ENCODE data around the gene XPR1. TPM values are rescaled to one million over a fixed set of nuclear protein-coding genes. Genes with fewer than 3 reads are reported as not detected.
A peak's percentile ranks its signal among the peaks of the same experiment; 100 is the strongest.
"Not testable (repeated sequence)": the region's sequence is repeated elsewhere in the genome, so short reads cannot be mapped to it uniquely, and the experiment has no call there.

XPR1 gene
- total and polyA plus RNA-seq, 9 donors = 6.5 to 12.4 (median 9.1) TPM

DNA sequence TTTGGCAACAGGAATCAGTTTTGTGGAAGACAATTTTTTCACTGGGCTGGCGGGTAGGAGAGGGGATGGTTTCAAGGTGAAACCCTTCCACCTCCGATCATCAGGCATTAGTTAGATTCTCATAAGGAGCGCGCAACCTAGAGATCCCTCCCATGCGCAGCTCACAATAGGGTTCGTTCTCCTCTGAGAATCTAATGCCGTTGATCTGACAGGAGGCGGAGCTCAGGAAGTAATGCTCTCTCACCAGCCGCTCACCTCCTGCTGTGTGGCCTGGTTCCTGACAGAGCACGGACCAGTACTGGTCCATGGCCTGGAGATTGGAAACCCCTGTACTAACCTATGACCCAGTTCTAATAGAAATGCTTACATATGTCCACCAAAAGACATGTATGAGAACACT lies 184.3 kb downstream of the XPR1 start:
- Histone ChIP-seq H3K4me1 (ENCODE audit: control insufficient read depth, insufficient read depth, low read length) (no peaks in the 10 kb centered on the region), H3K36me3 (ENCODE audit: control insufficient read depth, insufficient read depth, low read length) (no peaks in the 10 kb centered on the region), H3K27ac (ENCODE audit: low read length) (no peak overlapping the region), H3K9me3 (replicated peaks; ENCODE audit: control insufficient read depth, low read depth, low read length) (no peaks in the 10 kb centered on the region), H3K4me3 (ENCODE audit: low read length) (no peak overlapping the region), H3K27me3 (ENCODE audit: control insufficient read depth, insufficient read depth, low read length) (no peaks in the 10 kb centered on the region)
- no peak for DNase-seq
- 80% methylated on average over 7 of the region's 10 CpGs for WGBS (ENCODE audit: insufficient coverage)

DNA sequence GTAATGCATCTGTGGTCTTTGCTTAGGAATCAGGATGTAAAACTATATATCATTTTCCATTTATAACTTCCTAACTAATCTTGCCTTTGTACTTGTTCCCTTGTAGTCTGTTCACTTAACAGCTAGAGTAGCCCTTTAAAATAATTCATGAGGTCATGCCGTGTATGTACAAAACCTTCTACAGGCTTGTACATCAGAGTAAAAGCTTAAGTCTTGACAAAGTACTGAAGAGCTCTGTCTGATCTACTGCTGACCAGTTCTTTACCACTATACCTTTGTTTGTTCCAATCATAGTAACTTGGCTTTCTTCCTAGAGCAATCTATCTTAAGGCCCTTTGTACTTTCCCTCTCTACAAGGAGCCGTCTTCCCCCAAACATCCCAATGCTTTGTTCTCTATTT lies 190.1 kb downstream of the XPR1 start:
- Histone ChIP-seq H3K27me3 (ENCODE audit: control insufficient read depth, insufficient read depth, low read length) (no peaks in the 10 kb centered on the region), H3K4me1 (ENCODE audit: control insufficient read depth, insufficient read depth, low read length) (no peaks in the 10 kb centered on the region), H3K27ac (ENCODE audit: low read length) (no peak overlapping the region), H3K9me3 (replicated peaks; ENCODE audit: control insufficient read depth, low read depth, low read length) (no peaks in the 10 kb centered on the region), H3K4me3 (ENCODE audit: low read length) (no peak overlapping the region), H3K36me3 (ENCODE audit: control insufficient read depth, insufficient read depth, low read length) (no peaks in the 10 kb centered on the region)
- 83% methylated on average over 2 of the region's 2 CpGs for WGBS (ENCODE audit: insufficient coverage)
- no peak for DNase-seq

DNA sequence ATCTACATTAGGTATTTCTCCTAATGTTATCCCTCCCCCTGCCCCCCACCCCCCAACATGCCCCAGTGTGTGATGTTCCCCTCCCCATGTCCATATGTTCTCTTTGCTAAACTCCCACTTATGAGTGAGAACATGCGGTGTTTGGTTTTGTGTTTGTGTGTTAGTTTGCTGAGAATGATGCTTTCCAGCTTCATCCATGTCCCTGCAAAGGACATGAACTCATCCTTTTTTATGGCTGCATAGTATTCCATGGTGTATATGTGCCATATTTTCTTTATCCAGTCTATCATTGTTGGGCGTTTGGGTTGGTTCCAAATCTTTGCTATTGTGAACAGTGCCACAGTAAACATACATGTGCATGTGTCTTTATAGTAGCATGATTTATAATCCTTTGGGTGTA lies 199.7 kb downstream of the XPR1 start:
- H3K4me1 ChIP-seq (ENCODE audit: control insufficient read depth, insufficient read depth, low read length) = not testable (repeated sequence)
- WGBS (ENCODE audit: insufficient coverage) = no CpG with 5 or more reads among the region's 2 CpGs

DNA sequence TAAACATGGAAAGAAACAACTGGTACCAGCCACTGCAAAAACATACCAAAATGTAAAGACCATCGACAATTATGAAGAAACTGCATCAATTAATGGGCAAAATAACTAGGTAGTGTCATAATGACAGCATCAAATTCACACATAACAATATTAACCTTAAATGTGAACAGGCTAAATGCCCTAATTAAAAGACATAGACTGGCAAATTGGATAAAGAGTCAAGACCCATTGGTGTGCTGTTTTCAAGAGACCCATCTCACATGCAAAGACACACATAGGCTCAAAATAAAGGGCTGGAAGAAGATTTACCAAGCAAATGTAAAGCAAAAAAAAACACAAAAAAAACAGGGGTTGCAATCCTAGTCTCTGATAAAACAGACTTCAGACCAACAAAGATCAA lies 201.4 kb downstream of the XPR1 start:
- not testable (repeated sequence) for H3K4me1 ChIP-seq (ENCODE audit: control insufficient read depth, insufficient read depth, low read length); H3K9me3 ChIP-seq (replicated peaks; ENCODE audit: control insufficient read depth, low read depth, low read length); DNase-seq; H3K36me3 ChIP-seq (ENCODE audit: control insufficient read depth, insufficient read depth, low read length); H3K27me3 ChIP-seq (ENCODE audit: control insufficient read depth, insufficient read depth, low read length); H3K4me3 ChIP-seq (ENCODE audit: low read length); H3K27ac ChIP-seq (ENCODE audit: low read length)
- WGBS (ENCODE audit: insufficient coverage) = no CpG with 5 or more reads among the region's 1 CpG

More for the DNA sequence above, 199.7 kb downstream of the XPR1 start:
- not testable (repeated sequence) for H3K36me3 ChIP-seq (ENCODE audit: control insufficient read depth, insufficient read depth, low read length); H3K27ac ChIP-seq (ENCODE audit: low read length); H3K9me3 ChIP-seq (replicated peaks; ENCODE audit: control insufficient read depth, low read depth, low read length); H3K27me3 ChIP-seq (ENCODE audit: control insufficient read depth, insufficient read depth, low read length); DNase-seq; H3K4me3 ChIP-seq (ENCODE audit: low read length)

DNA sequence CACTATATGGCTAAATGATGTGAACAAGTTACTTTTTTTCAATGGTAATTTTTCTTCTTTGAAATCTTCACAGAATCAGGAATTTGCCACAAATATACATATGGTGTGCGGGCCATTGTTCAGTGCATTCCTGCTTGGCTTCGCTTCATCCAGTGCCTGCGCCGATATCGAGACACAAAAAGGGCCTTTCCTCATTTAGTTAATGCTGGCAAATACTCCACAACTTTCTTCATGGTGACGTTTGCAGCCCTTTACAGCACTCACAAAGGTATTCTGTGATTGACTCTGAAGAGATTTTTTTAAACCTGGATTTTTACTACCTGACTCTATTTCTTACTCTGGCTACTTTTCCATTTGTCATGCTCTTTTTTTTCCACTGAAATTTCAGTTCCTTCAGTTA lies 204.6 kb downstream of the XPR1 start:
- H3K4me3 ChIP-seq (ENCODE audit: low read length) = no peak overlapping the region
- H3K27me3 ChIP-seq (ENCODE audit: control insufficient read depth, insufficient read depth, low read length) = no peaks in the 10 kb centered on the region
- H3K9me3 ChIP-seq (replicated peaks; ENCODE audit: control insufficient read depth, low read depth, low read length) = peaks cover 6% of the 10 kb centered on the region
- WGBS (ENCODE audit: insufficient coverage) = 97% methylated on average over 5 of the region's 6 CpGs
- no peak for DNase-seq
- no peaks in the 10 kb centered on the region for H3K4me1 ChIP-seq (ENCODE audit: control insufficient read depth, insufficient read depth, low read length)
- no peaks in the 10 kb centered on the region for H3K36me3 ChIP-seq (ENCODE audit: control insufficient read depth, insufficient read depth, low read length)
- no peak overlapping the region for H3K27ac ChIP-seq (ENCODE audit: low read length)

DNA sequence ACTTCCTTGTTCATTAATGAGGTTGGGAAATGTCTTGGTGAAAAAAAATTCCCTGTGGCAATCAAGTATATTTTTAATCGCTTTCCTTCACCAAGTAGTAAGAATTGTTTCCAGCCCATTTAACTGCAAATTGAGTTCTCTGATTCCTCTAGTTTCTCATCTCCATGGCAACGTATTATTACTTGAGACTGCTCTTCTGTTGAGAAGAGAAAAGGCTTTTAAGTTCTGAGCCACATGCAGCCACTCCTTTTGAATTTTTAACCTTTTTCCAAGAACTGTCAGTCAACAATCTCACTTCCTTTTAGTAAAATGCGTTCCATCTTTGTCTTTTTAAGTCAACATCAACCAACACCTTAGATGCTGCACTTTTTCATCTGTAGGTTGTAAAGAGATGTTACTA lies 205.2 kb downstream of the XPR1 start:
- H3K4me3 ChIP-seq (ENCODE audit: low read length) = no peak overlapping the region
- WGBS (ENCODE audit: insufficient coverage) = no CpG with 5 or more reads among the region's 3 CpGs
- no peak overlapping the region for H3K27ac ChIP-seq (ENCODE audit: low read length)
- DNase-seq = no peak
- peaks cover 6% of the 10 kb centered on the region for H3K9me3 ChIP-seq (replicated peaks; ENCODE audit: control insufficient read depth, low read depth, low read length)
- H3K36me3 ChIP-seq (ENCODE audit: control insufficient read depth, insufficient read depth, low read length) = no peaks in the 10 kb centered on the region
- H3K27me3 ChIP-seq (ENCODE audit: control insufficient read depth, insufficient read depth, low read length) = no peaks in the 10 kb centered on the region
- no peaks in the 10 kb centered on the region for H3K4me1 ChIP-seq (ENCODE audit: control insufficient read depth, insufficient read depth, low read length)

DNA sequence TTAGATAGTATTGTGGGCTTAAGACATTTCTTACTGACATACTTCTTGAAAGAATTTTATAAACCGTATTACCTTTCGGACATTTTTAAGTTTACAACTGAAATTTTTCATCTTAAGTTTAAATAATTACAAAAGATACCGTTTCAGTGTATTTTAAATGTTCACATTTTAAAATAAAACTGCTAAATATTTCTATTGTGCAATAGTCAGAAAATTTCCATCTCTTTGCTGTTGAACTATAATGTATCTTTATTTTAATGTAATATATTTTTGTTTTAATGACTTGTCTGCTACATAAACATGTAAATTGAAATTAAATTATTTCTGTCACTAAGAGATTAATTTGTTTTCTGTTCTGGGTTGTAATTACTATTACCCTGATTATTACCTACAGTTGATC lies 206.7 kb downstream of the XPR1 start:
- Histone ChIP-seq H3K4me3 (ENCODE audit: low read length) (no peak overlapping the region), H3K27ac (ENCODE audit: low read length) (no peak overlapping the region), H3K36me3 (ENCODE audit: control insufficient read depth, insufficient read depth, low read length) (no peaks in the 10 kb centered on the region), H3K9me3 (replicated peaks; ENCODE audit: control insufficient read depth, low read depth, low read length) (no peaks in the 10 kb centered on the region), H3K4me1 (ENCODE audit: control insufficient read depth, insufficient read depth, low read length) (no peaks in the 10 kb centered on the region), H3K27me3 (ENCODE audit: control insufficient read depth, insufficient read depth, low read length) (no peaks in the 10 kb centered on the region)
- DNase-seq = no peak
- WGBS (ENCODE audit: insufficient coverage) = no CpG with 5 or more reads among the region's 3 CpGs

DNA sequence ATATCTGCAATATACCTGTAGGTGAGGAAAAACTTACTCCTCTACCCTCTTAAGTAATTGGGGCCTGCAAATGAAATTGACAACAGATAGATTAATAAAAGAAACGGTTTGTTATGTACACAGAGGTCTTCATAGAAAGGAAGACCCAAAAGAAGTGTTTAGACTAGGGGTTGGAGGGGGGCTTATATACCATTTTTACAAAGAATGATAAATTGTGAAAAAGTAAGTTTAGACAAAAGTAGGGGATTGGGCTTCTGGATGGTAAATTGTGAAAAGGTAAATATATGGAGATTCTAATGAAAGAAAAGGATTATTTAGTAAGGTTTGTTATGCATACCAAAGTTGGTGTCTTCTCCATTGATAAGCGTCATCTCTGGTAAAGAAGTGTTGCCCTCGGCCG lies 207.7 kb downstream of the XPR1 start:
- DNase-seq = no peak
- no CpG with 5 or more reads among the region's 4 CpGs for WGBS (ENCODE audit: insufficient coverage)
- Histone ChIP-seq H3K36me3 (ENCODE audit: control insufficient read depth, insufficient read depth, low read length) (no peaks in the 10 kb centered on the region), H3K4me3 (ENCODE audit: low read length) (no peak overlapping the region), H3K9me3 (replicated peaks; ENCODE audit: control insufficient read depth, low read depth, low read length) (no peaks in the 10 kb centered on the region), H3K4me1 (ENCODE audit: control insufficient read depth, insufficient read depth, low read length) (no peaks in the 10 kb centered on the region), H3K27ac (ENCODE audit: low read length) (no peak overlapping the region), H3K27me3 (ENCODE audit: control insufficient read depth, insufficient read depth, low read length) (no peaks in the 10 kb centered on the region)

DNA sequence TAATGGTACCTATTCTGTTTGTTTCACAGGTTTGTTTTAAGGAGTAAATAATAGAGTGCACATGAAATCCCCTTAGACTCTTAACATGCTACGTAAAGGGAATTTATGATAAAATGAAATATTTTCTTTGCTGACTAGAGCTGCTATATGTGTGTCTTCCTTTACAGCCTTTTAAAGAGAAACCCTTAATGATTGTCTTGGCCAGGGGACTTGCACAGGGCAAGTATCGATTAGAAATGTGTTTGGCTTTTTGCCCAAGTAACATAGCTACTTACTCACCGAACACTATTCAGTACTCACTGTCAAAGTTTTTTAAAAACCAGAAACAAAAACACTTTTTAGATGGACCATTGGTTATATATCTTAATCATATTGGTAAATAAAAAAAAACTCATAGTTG lies 209.6 kb downstream of the XPR1 start:
- Histone ChIP-seq H3K36me3 (ENCODE audit: control insufficient read depth, insufficient read depth, low read length) (no peaks in the 10 kb centered on the region), H3K9me3 (replicated peaks; ENCODE audit: control insufficient read depth, low read depth, low read length) (no peaks in the 10 kb centered on the region), H3K4me3 (ENCODE audit: low read length) (no peak overlapping the region), H3K4me1 (ENCODE audit: control insufficient read depth, insufficient read depth, low read length) (no peaks in the 10 kb centered on the region), H3K27me3 (ENCODE audit: control insufficient read depth, insufficient read depth, low read length) (no peaks in the 10 kb centered on the region), H3K27ac (ENCODE audit: low read length) (no peak overlapping the region)
- WGBS (ENCODE audit: insufficient coverage) = 60% methylated on average over 1 of the region's 3 CpGs
- no peak for DNase-seq

DNA sequence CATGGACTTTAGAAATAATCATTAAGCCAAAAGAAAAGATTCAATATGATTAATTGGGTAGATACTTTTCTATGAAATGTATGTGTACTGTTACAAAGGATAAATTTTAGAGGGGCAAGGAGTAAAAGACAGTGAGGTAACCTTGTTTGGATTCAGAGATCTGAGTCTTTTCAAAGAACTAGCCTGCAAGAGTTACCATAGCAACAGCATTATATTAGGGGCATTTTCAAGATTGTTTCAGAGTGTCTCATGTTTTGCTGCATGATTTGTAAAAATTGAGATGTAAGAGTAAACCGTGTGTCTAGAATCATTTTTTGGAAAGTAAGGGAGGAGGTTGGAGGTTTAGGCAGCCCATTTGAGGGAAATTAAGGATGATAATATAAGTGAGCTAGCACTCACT lies 210.2 kb downstream of the XPR1 start:
- Histone ChIP-seq H3K9me3 (replicated peaks; ENCODE audit: control insufficient read depth, low read depth, low read length) (no peaks in the 10 kb centered on the region), H3K36me3 (ENCODE audit: control insufficient read depth, insufficient read depth, low read length) (no peaks in the 10 kb centered on the region), H3K27me3 (ENCODE audit: control insufficient read depth, insufficient read depth, low read length) (no peaks in the 10 kb centered on the region), H3K4me1 (ENCODE audit: control insufficient read depth, insufficient read depth, low read length) (no peaks in the 10 kb centered on the region), H3K4me3 (ENCODE audit: low read length) (no peak overlapping the region), H3K27ac (ENCODE audit: low read length) (no peak overlapping the region)
- DNase-seq = peak; percentile 26
- 0% methylated on average over 1 of the region's 1 CpG for WGBS (ENCODE audit: insufficient coverage)

DNA sequence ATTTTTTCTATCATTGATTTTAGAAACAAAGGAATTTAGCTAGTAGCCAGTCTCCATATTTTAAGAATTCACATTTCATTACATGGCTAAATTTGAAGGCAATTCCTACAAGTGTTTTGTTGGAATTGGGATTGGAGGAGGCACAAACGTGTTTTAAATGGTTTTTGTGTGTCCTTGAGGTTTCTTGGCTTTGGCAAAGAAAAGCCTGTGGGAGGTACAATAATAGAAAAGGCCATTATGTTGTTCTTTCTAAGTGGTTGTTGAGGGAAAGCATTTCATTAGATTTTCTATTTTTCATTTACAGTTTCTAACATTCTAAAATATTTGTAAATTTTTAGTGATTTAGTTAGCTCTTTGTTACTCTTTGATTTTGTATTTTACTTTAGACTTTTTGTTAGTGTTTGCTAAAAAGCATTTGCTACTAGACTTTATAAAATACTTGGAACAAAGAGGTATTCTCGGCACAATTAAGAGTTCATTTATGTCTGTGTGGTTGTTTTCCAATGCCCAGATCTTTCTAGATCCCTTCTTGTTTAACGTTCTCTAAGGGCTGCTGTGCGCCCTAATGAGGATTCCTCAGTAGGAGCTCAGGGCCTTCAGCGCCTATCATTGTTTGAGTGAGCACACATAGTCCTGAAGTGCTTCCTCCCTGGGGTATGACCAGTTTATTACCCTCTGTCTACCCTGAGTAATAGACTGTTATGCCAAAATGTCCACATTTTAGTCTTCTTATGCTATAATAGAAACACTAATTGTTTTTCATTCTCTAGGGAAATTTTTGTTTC lies 210.9 kb downstream of the XPR1 start:
- DNase-seq = no peak
- H3K9me3 ChIP-seq (replicated peaks; ENCODE audit: control insufficient read depth, low read depth, low read length) = no peaks in the 10 kb centered on the region
- H3K27ac ChIP-seq (ENCODE audit: low read length) = no peak overlapping the region
- no peaks in the 10 kb centered on the region for H3K36me3 ChIP-seq (ENCODE audit: control insufficient read depth, insufficient read depth, low read length)
- no peaks in the 10 kb centered on the region for H3K4me1 ChIP-seq (ENCODE audit: control insufficient read depth, insufficient read depth, low read length)
- WGBS (ENCODE audit: insufficient coverage) = 87% methylated on average over 3 of the region's 5 CpGs
- H3K4me3 ChIP-seq (ENCODE audit: low read length) = no peak overlapping the region
- H3K27me3 ChIP-seq (ENCODE audit: control insufficient read depth, insufficient read depth, low read length) = no peaks in the 10 kb centered on the region
